ENCODE measurements around the gene OLFM4.

Gene OLFM4

DNA sequence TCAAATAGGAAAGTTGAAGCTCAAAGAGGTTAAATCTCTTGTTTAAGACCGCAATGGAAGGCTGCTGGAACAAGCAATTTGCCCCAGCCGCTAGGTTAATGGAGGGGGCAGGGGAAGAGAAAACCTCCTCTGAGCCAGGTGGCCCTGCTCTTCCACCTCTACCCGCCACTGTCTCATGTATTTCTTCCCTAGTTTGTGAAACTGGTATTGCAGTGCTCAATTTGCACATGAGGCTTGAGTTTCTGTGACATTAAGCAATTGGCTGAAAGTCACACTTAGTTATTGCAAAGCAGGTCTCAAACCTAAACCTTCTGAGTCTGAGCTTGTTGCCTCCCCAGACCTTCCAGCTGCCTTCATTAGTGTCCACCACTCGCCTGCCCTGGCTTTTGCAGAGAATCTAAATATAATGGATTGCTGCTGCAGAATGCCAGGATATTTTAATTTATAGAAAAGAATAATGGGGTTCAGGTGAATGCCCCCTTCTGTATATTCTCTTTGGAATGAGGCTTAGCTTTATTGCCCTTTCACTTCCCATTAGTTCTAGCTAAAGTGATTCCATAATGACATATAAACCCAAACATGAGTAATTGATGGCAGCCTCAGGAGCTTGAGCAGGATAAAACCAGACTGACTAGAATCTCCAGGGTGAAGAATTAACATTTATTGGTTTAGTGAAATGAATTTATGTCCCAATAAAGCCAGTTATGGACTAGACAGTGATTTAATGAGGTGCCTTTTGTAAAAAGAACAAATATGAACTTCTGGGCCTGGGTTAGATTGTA, 27.0 kb upstream of the OLFM4 start:
- no peak overlapping the region for H2BK12ac ChIP-seq (ENCODE audit: low read length)
- H3K27me3 ChIP-seq (ENCODE audit: control insufficient read depth in 3 of 3, insufficient read depth in 3 of 3, low read depth in 1 of 3, low read length in 3 of 3), result no peaks in the 10 kb centered on the region
- H3K9ac ChIP-seq (ENCODE audit: low read depth, low read length, poor library complexity), result no peak overlapping the region
- no peak overlapping the region for H3K4me3 ChIP-seq (ENCODE audit: low read length in 2 of 2)
- H3K23ac ChIP-seq (ENCODE audit: low read depth, low read length, poor library complexity), result no peak overlapping the region
- no peak overlapping the region for H3K27ac ChIP-seq (replicated peaks; ENCODE audit: low read length)
- no peaks in the 10 kb centered on the region for H3K36me3 ChIP-seq (replicated peaks in 1 of 2; ENCODE audit: control insufficient read depth in 2 of 2, insufficient read depth in 2 of 2, low read length in 2 of 2)
- WGBS, 2 donors (ENCODE audit: extremely low coverage in 2 of 2, insufficient read length in 2 of 2, insufficient replicate concordance in 1 of 2), result no CpG with 5 or more reads among the region's 4 CpGs
- no peaks in the 10 kb centered on the region for H3K79me1 ChIP-seq (ENCODE audit: low read depth, low read length)
- no peak overlapping the region for H2BK120ac ChIP-seq (ENCODE audit: low read depth, low read length)
- H4K91ac ChIP-seq (ENCODE audit: low read depth, low read length, poor library complexity), result no peak overlapping the region
- H2AK5ac ChIP-seq (ENCODE audit: low read depth, low read length), result no peak overlapping the region
- H3K4ac ChIP-seq (ENCODE audit: low read length), result no peak overlapping the region
- H3K9me3 ChIP-seq (replicated peaks in 1 of 2; ENCODE audit: control insufficient read depth in 2 of 2, insufficient read depth in 1 of 2, low read depth in 1 of 2, low read length in 2 of 2), result peaks cover 0 to 5% of the 10 kb centered on the region in 2 donors
- H2BK15ac ChIP-seq (ENCODE audit: low read length), result no peak overlapping the region
- no peak overlapping the region for H2BK5ac ChIP-seq (ENCODE audit: low read length)
- no peak for DNase-seq (ENCODE audit: low spot score)
- no peak overlapping the region for H4K8ac ChIP-seq (ENCODE audit: low read depth, low read length)
- no peak overlapping the region for H3K14ac ChIP-seq (ENCODE audit: low read length)
- no peak overlapping the region for H2AFZ ChIP-seq (ENCODE audit: low read length)
- H3K18ac ChIP-seq (ENCODE audit: low read length), result no peak overlapping the region
- no peak overlapping the region for H3K4me2 ChIP-seq (ENCODE audit: insufficient read depth, low read length, poor library complexity, severe bottlenecking)
- H3K4me1 ChIP-seq (ENCODE audit: control insufficient read depth in 2 of 2, insufficient read depth in 1 of 2, low read depth in 1 of 2, low read length in 2 of 2), result no peaks in the 10 kb centered on the region

DNA sequence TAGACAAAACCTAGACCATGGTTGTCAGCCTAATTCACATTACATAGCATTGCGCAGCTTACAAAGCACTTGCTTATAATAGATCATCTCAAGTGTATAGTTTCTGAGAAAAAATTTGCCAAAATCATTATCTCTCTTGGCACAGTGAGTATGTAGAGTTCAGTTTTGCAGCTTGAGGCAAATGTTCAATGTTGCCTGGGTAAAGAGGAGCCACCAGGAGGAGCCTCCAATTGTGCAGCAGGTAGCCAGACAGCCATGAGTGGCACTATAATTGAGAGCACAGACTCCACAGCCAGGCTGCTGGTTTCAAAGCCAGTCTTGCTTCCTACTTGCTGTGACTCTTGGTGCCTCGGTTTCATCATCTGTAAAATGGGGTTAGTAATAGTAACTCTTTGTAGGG, 24.0 kb upstream of the OLFM4 start:
- Histone ChIP-seq H4K91ac (ENCODE audit: low read depth, low read length, poor library complexity) (no peak overlapping the region), H3K4ac (ENCODE audit: low read length) (no peak overlapping the region), H3K9ac (ENCODE audit: low read depth, low read length, poor library complexity) (no peak overlapping the region), H3K36me3 (replicated peaks in 1 of 2; ENCODE audit: control insufficient read depth in 2 of 2, insufficient read depth in 2 of 2, low read length in 2 of 2) (no peaks in the 10 kb centered on the region), H3K14ac (ENCODE audit: low read length) (no peak overlapping the region), H3K9me3 (replicated peaks in 1 of 2; ENCODE audit: control insufficient read depth in 2 of 2, insufficient read depth in 1 of 2, low read depth in 1 of 2, low read length in 2 of 2) (peaks cover 0 to 5% of the 10 kb centered on the region in 2 donors), H3K23ac (ENCODE audit: low read depth, low read length, poor library complexity) (no peak overlapping the region), H3K18ac (ENCODE audit: low read length) (no peak overlapping the region), H2BK15ac (ENCODE audit: low read length) (no peak overlapping the region), H2AFZ (ENCODE audit: low read length) (no peak overlapping the region), H2BK120ac (ENCODE audit: low read depth, low read length) (no peak overlapping the region), H4K8ac (ENCODE audit: low read depth, low read length) (no peak overlapping the region), H2AK5ac (ENCODE audit: low read depth, low read length) (no peak overlapping the region), H3K4me3 (ENCODE audit: low read length in 2 of 2) (no peak overlapping the region), H2BK5ac (ENCODE audit: low read length) (no peak overlapping the region), H3K79me1 (ENCODE audit: low read depth, low read length) (no peaks in the 10 kb centered on the region), H3K4me2 (ENCODE audit: insufficient read depth, low read length, poor library complexity, severe bottlenecking) (no peak overlapping the region), H3K27me3 (ENCODE audit: control insufficient read depth in 3 of 3, insufficient read depth in 3 of 3, low read depth in 1 of 3, low read length in 3 of 3) (no peaks in the 10 kb centered on the region), H2BK12ac (ENCODE audit: low read length) (no peak overlapping the region), H3K27ac (replicated peaks; ENCODE audit: low read length) (no peak overlapping the region), H3K4me1 (ENCODE audit: control insufficient read depth in 2 of 2, insufficient read depth in 1 of 2, low read depth in 1 of 2, low read length in 2 of 2) (no peaks in the 10 kb centered on the region)
- WGBS, 2 donors (ENCODE audit: extremely low coverage in 2 of 2, insufficient read length in 2 of 2, insufficient replicate concordance in 1 of 2), result no CpG with 5 or more reads among the region's 2 CpGs
- DNase-seq (ENCODE audit: low spot score), result no peak

DNA sequence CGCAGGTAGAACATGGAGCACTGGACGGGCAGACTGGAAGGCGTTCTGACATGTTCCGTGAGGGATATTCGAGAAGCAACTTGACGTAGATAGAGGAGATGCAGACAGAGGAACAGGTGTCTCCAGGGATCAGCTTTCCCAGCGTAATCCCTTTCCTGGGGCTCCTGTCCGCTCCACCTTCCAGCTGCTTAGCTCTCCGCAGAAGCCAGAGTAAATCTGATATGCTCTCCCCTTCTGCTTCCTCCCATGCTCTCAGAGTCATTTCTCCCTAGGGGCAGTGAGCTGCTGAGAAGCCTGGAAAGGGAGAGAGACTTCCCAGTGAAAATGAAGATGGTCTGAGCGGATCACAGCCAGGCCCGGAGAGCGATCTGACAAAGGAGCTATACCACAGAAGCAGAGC, 23.0 kb upstream of the OLFM4 start:
- H3K9ac ChIP-seq (ENCODE audit: low read depth, low read length, poor library complexity), result no peak overlapping the region
- no peak overlapping the region for H2BK12ac ChIP-seq (ENCODE audit: low read length)
- no CpG with 5 or more reads among the region's 12 CpGs for WGBS, 2 donors (ENCODE audit: extremely low coverage in 2 of 2, insufficient read length in 2 of 2, insufficient replicate concordance in 1 of 2)
- no peaks in the 10 kb centered on the region for H3K4me1 ChIP-seq (ENCODE audit: control insufficient read depth in 2 of 2, insufficient read depth in 1 of 2, low read depth in 1 of 2, low read length in 2 of 2)
- H3K36me3 ChIP-seq (replicated peaks in 1 of 2; ENCODE audit: control insufficient read depth in 2 of 2, insufficient read depth in 2 of 2, low read length in 2 of 2), result no peaks in the 10 kb centered on the region
- no peak overlapping the region for H3K27ac ChIP-seq (replicated peaks; ENCODE audit: low read length)
- no peak overlapping the region for H2BK5ac ChIP-seq (ENCODE audit: low read length)
- H3K4me3 ChIP-seq (ENCODE audit: low read length in 2 of 2), result no peak overlapping the region
- H3K23ac ChIP-seq (ENCODE audit: low read depth, low read length, poor library complexity), result no peak overlapping the region
- H3K4me2 ChIP-seq (ENCODE audit: insufficient read depth, low read length, poor library complexity, severe bottlenecking), result no peak overlapping the region
- H2AFZ ChIP-seq (ENCODE audit: low read length), result peak overlapping the region; percentile 52
- no peak overlapping the region for H2BK120ac ChIP-seq (ENCODE audit: low read depth, low read length)
- no peak overlapping the region for H4K91ac ChIP-seq (ENCODE audit: low read depth, low read length, poor library complexity)
- H3K9me3 ChIP-seq (replicated peaks in 1 of 2; ENCODE audit: control insufficient read depth in 2 of 2, insufficient read depth in 1 of 2, low read depth in 1 of 2, low read length in 2 of 2), result peaks cover 0 to 2% of the 10 kb centered on the region in 2 donors
- H2AK5ac ChIP-seq (ENCODE audit: low read depth, low read length), result no peak overlapping the region
- no peak overlapping the region for H2BK15ac ChIP-seq (ENCODE audit: low read length)
- no peak overlapping the region for H3K4ac ChIP-seq (ENCODE audit: low read length)
- no peaks in the 10 kb centered on the region for H3K27me3 ChIP-seq (ENCODE audit: control insufficient read depth in 3 of 3, insufficient read depth in 3 of 3, low read depth in 1 of 3, low read length in 3 of 3)
- no peak overlapping the region for H3K14ac ChIP-seq (ENCODE audit: low read length)
- no peaks in the 10 kb centered on the region for H3K79me1 ChIP-seq (ENCODE audit: low read depth, low read length)
- no peak overlapping the region for H4K8ac ChIP-seq (ENCODE audit: low read depth, low read length)
- no peak overlapping the region for H3K18ac ChIP-seq (ENCODE audit: low read length)
- no peak for DNase-seq (ENCODE audit: low spot score)

DNA sequence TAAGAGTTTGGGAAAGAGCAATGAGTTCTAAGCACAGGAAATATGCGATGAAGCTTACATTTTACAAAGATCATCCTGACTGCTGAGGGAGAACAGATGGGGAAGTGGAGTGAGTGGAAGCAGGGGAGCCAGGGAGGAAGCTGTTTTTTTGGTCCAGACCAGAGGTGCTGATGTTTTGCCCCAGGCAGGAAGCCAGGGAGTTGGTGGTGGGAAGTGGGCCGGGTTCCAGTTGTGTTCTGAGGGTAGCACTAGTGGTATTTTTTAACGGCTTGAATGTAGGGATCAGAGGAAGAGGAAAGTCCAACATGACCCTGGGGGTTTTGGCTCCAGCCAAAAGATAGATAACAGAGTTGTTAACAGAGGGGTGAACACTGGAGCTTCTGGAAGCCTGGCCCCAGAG, 20.7 kb upstream of the OLFM4 start:
- no peak overlapping the region for H3K18ac ChIP-seq (ENCODE audit: low read length)
- H4K8ac ChIP-seq (ENCODE audit: low read depth, low read length), result no peak overlapping the region
- no peak overlapping the region for H2BK120ac ChIP-seq (ENCODE audit: low read depth, low read length)
- no peak overlapping the region for H3K27ac ChIP-seq (replicated peaks; ENCODE audit: low read length)
- H3K79me1 ChIP-seq (ENCODE audit: low read depth, low read length), result no peaks in the 10 kb centered on the region
- no peaks in the 10 kb centered on the region for H3K36me3 ChIP-seq (replicated peaks in 1 of 2; ENCODE audit: control insufficient read depth in 2 of 2, insufficient read depth in 2 of 2, low read length in 2 of 2)
- no peak overlapping the region for H3K14ac ChIP-seq (ENCODE audit: low read length)
- H3K4me1 ChIP-seq (ENCODE audit: control insufficient read depth in 2 of 2, insufficient read depth in 1 of 2, low read depth in 1 of 2, low read length in 2 of 2), result peaks cover 0 to 1% of the 10 kb centered on the region in 2 donors
- no peak for DNase-seq (ENCODE audit: low spot score)
- H3K4me3 ChIP-seq (ENCODE audit: low read length in 2 of 2), result no peak overlapping the region
- H3K23ac ChIP-seq (ENCODE audit: low read depth, low read length, poor library complexity), result no peak overlapping the region
- no peak overlapping the region for H3K4ac ChIP-seq (ENCODE audit: low read length)
- no CpG with 5 or more reads among the region's 3 CpGs for WGBS, 2 donors (ENCODE audit: extremely low coverage in 2 of 2, insufficient read length in 2 of 2, insufficient replicate concordance in 1 of 2)
- no peak overlapping the region for H2BK15ac ChIP-seq (ENCODE audit: low read length)
- no peak overlapping the region for H2BK12ac ChIP-seq (ENCODE audit: low read length)
- H2AFZ ChIP-seq (ENCODE audit: low read length), result peak overlapping the region; percentile 4
- no peak overlapping the region for H2AK5ac ChIP-seq (ENCODE audit: low read depth, low read length)
- no peak overlapping the region for H3K4me2 ChIP-seq (ENCODE audit: insufficient read depth, low read length, poor library complexity, severe bottlenecking)
- no peak overlapping the region for H3K9ac ChIP-seq (ENCODE audit: low read depth, low read length, poor library complexity)
- H3K27me3 ChIP-seq (ENCODE audit: control insufficient read depth in 3 of 3, insufficient read depth in 3 of 3, low read depth in 1 of 3, low read length in 3 of 3), result no peaks in the 10 kb centered on the region
- no peak overlapping the region for H4K91ac ChIP-seq (ENCODE audit: low read depth, low read length, poor library complexity)
- no peak overlapping the region for H2BK5ac ChIP-seq (ENCODE audit: low read length)
- no peaks in the 10 kb centered on the region for H3K9me3 ChIP-seq (replicated peaks in 1 of 2; ENCODE audit: control insufficient read depth in 2 of 2, insufficient read depth in 1 of 2, low read depth in 1 of 2, low read length in 2 of 2)
